H1 (cell line): ENCODE results near the gene TTC34. TPM values are rescaled to one million over a fixed set of nuclear protein-coding genes. Genes with fewer than 3 reads are reported as not detected.

Experiments
- CTCF ChIA-PET: fragments of 300-600 bp; sonication (Branson Sonifier 250); formaldehyde crosslinking; loops from one replicate; lab custom pipeline; 2021; ENCODE audit not compliant: partially characterized antibody; lab: Charles Lee
- POLR2A ChIA-PET: fragments of 300-600 bp; sonication (Branson Sonifier 250); formaldehyde crosslinking; loops from one replicate; lab custom pipeline; 2021; ENCODE audit warnings: inconsistent platforms; ENCODE audit not compliant: partially characterized antibody; lab: Charles Lee
- DNase-seq, 2 experiments: peaks; one replicate each; pipeline versions ENCODE4 v3.0.0 to v3.0.0-alpha.2; 2010 to 2022; ENCODE audit warnings: low spot score in 2 of 2, low read depth in 1 of 2, mixed read lengths in 1 of 2
- FAIRE-seq: peaks from 2 replicates; lab custom pipeline; 2011; peaks lifted over from hg19 to GRCh38; lab: Jason Lieb, UNC
- H2AFZ ChIP-seq: 2 replicates; pipeline ENCODE4 v1.8.1; 2012; ENCODE audit warnings: low read length, inconsistent platforms
- H2AK5ac ChIP-seq: 2 replicates; pipeline ENCODE4 v1.6.1; 2013; ENCODE audit warnings: low read depth, low read length
- H2BK120ac ChIP-seq: replicated peaks from 2 replicates; pipeline ENCODE3; 2013; ENCODE audit warnings: low read depth, low read length, inconsistent platforms
- H2BK12ac ChIP-seq: 2 replicates; pipeline ENCODE4 v1.6.1; 2013; ENCODE audit warnings: low read depth, low read length
- H2BK15ac ChIP-seq: 2 replicates; pipeline ENCODE4 v1.6.1; 2013; ENCODE audit warnings: low read length
- H2BK20ac ChIP-seq: 2 replicates; pipeline ENCODE4 v1.6.1; 2013; ENCODE audit warnings: low read length
- H2BK5ac ChIP-seq: 2 replicates; pipeline ENCODE4 v1.6.1; 2013; ENCODE audit warnings: low read depth, low read length
- H3K14ac ChIP-seq: 2 replicates; pipeline ENCODE4 v1.6.1; 2013; ENCODE audit warnings: inconsistent platforms; ENCODE audit not compliant: insufficient read length
- H3K18ac ChIP-seq: 2 replicates; pipeline ENCODE4 v1.6.1; 2013; ENCODE audit warnings: low read length; ENCODE audit errors: extremely low read depth
- H3K23ac ChIP-seq: 2 replicates; pipeline ENCODE4 v1.6.1; 2013; ENCODE audit warnings: inconsistent platforms; ENCODE audit not compliant: insufficient read length
- H3K23me2 ChIP-seq: 2 replicates; pipeline ENCODE4 v1.6.1; 2013; ENCODE audit warnings: low read depth, low read length
- H3K27ac ChIP-seq: 2 replicates; pipeline ENCODE4 v1.6.1; 2011; ENCODE audit warnings: low read depth, low read length, inconsistent platforms
- H3K27me3 ChIP-seq, 4 experiments: replicated peaks in 1 of 4; 1 replicate in 1 of 4; 2 replicates in 3 of 4; pipeline versions ENCODE4 v1.6.1 to v1.8.1; 2011 to 2013; ENCODE audit warnings: low read length in 3 of 4, mild to moderate bottlenecking in 3 of 4, inconsistent platforms in 2 of 4, mixed read lengths in 2 of 4, moderate library complexity in 1 of 4; ENCODE audit not compliant: control insufficient read depth in 3 of 4, insufficient read depth in 3 of 4; ENCODE audit errors: extremely low read depth in 1 of 4
- H3K36me3 ChIP-seq, 4 experiments: 2 replicates each; pipeline versions ENCODE4 v1.6.1 to v1.8.1; 2011 to 2013; ENCODE audit warnings: mild to moderate bottlenecking in 4 of 4, low read length in 3 of 4, moderate library complexity in 2 of 4, control low read depth in 1 of 4, inconsistent platforms in 1 of 4; ENCODE audit not compliant: insufficient read depth in 4 of 4, control insufficient read depth in 2 of 4
- H3K4ac ChIP-seq: replicated peaks from 2 replicates; pipeline ENCODE3; 2013; ENCODE audit warnings: low read length, low read depth, mixed read lengths, inconsistent platforms; ENCODE audit not compliant: insufficient read length
- H3K4me1 ChIP-seq, 4 experiments: replicated peaks in 1 of 4; 1 replicate in 1 of 4; 2 replicates in 3 of 4; pipeline versions ENCODE4 v1.6.1 to v1.8.1; 2011 to 2013; ENCODE audit warnings: low read length in 3 of 4, inconsistent platforms in 2 of 4, mixed read lengths in 1 of 4; ENCODE audit not compliant: insufficient read depth in 4 of 4, control insufficient read depth in 3 of 4
- H3K4me2 ChIP-seq, 2 experiments: 2 replicates each; pipeline versions ENCODE4 v1.6.1 to v1.8.1; 2011 to 2013; ENCODE audit warnings: low read depth in 2 of 2, low read length in 2 of 2, control low read depth in 1 of 2, inconsistent platforms in 1 of 2, mild to moderate bottlenecking in 1 of 2; ENCODE audit not compliant: insufficient read depth in 1 of 2
- H3K4me3 ChIP-seq, 4 experiments: fragments of 200-600, 300-600 bp in 1 of 4; sonication (generic), shearing (Covaris generic), sonication (Bioruptor Twin) in 1 of 4; 2 replicates each; pipeline versions ENCODE4 v1.5.1 to v1.8.1; 2011 to 2016; ENCODE audit warnings: low read length in 4 of 4, low read depth in 3 of 4, control low read depth in 2 of 4, inconsistent platforms in 2 of 4, mild to moderate bottlenecking in 2 of 4, mixed read lengths in 1 of 4, moderate library complexity in 1 of 4; ENCODE audit not compliant: insufficient read depth in 2 of 4; ENCODE audit errors: extremely low read depth in 1 of 4
- H3K56ac ChIP-seq: replicated peaks from 2 replicates; pipeline ENCODE3; 2013; ENCODE audit warnings: low read depth, mild to moderate bottlenecking, mixed read lengths, low read length, inconsistent platforms; ENCODE audit not compliant: insufficient read length
- H3K79me1 ChIP-seq: 2 replicates; pipeline ENCODE4 v1.6.1; 2013; ENCODE audit warnings: low read depth, low read length, control low read depth
- H3K79me2 ChIP-seq, 2 experiments: 2 replicates each; pipeline versions ENCODE4 v1.6.1 to v1.8.1; 2012 to 2013; ENCODE audit warnings: low read length in 2 of 2, mild to moderate bottlenecking in 2 of 2, inconsistent platforms in 1 of 2; ENCODE audit not compliant: insufficient read depth in 2 of 2, control insufficient read depth in 1 of 2
- H3K9ac ChIP-seq, 4 experiments: replicated peaks in 1 of 4; 1 replicate in 1 of 4; 2 replicates in 3 of 4; pipeline versions ENCODE4 v1.6.1 to v1.8.1; 2011 to 2013; ENCODE audit warnings: low read depth in 3 of 4, low read length in 3 of 4, control low read depth in 2 of 4, mild to moderate bottlenecking in 2 of 4, moderate library complexity in 2 of 4, inconsistent platforms in 1 of 4; ENCODE audit errors: extremely low read depth in 1 of 4
- H3K9me3 ChIP-seq, 2 experiments: 2 replicates each; pipeline versions ENCODE4 v1.6.1 to v1.8.1; 2012 to 2013; ENCODE audit warnings: mild to moderate bottlenecking in 2 of 2, moderate library complexity in 2 of 2, control low read depth in 1 of 2, inconsistent platforms in 1 of 2, low read depth in 1 of 2, low read length in 1 of 2, mixed read lengths in 1 of 2; ENCODE audit not compliant: insufficient read depth in 2 of 2
- H4K20me1 ChIP-seq, 2 experiments: replicated peaks in 1 of 2; 2 replicates each; pipeline versions ENCODE3 to v1.8.1; 2011 to 2013; ENCODE audit warnings: inconsistent platforms in 2 of 2, low read length in 2 of 2, mild to moderate bottlenecking in 1 of 2; ENCODE audit not compliant: insufficient read depth in 2 of 2, control insufficient read depth in 1 of 2
- H4K5ac ChIP-seq: 2 replicates; pipeline ENCODE4 v1.6.1; 2013; ENCODE audit warnings: low read length, low read depth, mixed read lengths, inconsistent platforms; ENCODE audit not compliant: insufficient read length
- H4K8ac ChIP-seq: 2 replicates; pipeline ENCODE4 v1.8.0; 2013; ENCODE audit warnings: mild to moderate bottlenecking, moderate library complexity, low read length, inconsistent platforms; ENCODE audit not compliant: insufficient read depth; ENCODE audit errors: extremely low read depth
- H4K91ac ChIP-seq: replicated peaks from 2 replicates; pipeline ENCODE3; 2013; ENCODE audit warnings: low read length, mixed read lengths, inconsistent platforms; ENCODE audit not compliant: insufficient read length
- ASH2L ChIP-seq: fragments of 200-600, 300-600 bp; sonication (generic); IDR thresholded peaks from one replicate; pipeline ENCODE4 v1.7.1; 2017; ENCODE audit warnings: low read length
- ATF3 ChIP-seq: IDR thresholded peaks from 2 replicates; pipeline ENCODE4 v1.6.1; 2011; ENCODE audit warnings: low read depth, mild to moderate bottlenecking, low read length; ENCODE audit not compliant: insufficient read depth
- CEBPB ChIP-seq: IDR thresholded peaks from 2 replicates; pipeline ENCODE4 v1.6.1; 2012; ENCODE audit warnings: low read depth, low read length
- EGR1 ChIP-seq: IDR thresholded peaks from 2 replicates; pipeline ENCODE4 v1.6.1; 2011; ENCODE audit warnings: low read depth, low read length, borderline replicate concordance
- GABPA ChIP-seq: IDR thresholded peaks from 2 replicates; pipeline ENCODE4 v1.6.1; 2011; ENCODE audit warnings: mild to moderate bottlenecking, low read length, moderate library complexity, borderline replicate concordance; ENCODE audit not compliant: insufficient read depth
- JUND ChIP-seq: IDR thresholded peaks from 2 replicates; pipeline ENCODE4 v1.6.1; 2011; ENCODE audit warnings: mild to moderate bottlenecking, improper control_type of control experiment, low read length
- POU5F1 ChIP-seq: IDR thresholded peaks from 2 replicates; pipeline ENCODE4 v1.6.1; 2011; ENCODE audit warnings: low read depth, mild to moderate bottlenecking, low read length, moderate library complexity
- SAP30 ChIP-seq: fragments of 300-600 bp; sonication (generic); IDR thresholded peaks from 2 replicates; pipeline ENCODE4 v1.7.1; 2012; ENCODE audit warnings: low read length, moderate library complexity, mild to moderate bottlenecking, inconsistent platforms; ENCODE audit not compliant: insufficient read depth, insufficient replicate concordance
- SIN3A ChIP-seq, 2 experiments: IDR thresholded peaks in 1 of 2; conservative IDR thresholded peaks in 1 of 2; 2 replicates each; pipeline ENCODE4 v1.6.1; 2011 to 2012; ENCODE audit warnings: low read length in 2 of 2, improper control_type of control experiment in 1 of 2, low read depth in 1 of 2, mild to moderate bottlenecking in 1 of 2
- SP1 ChIP-seq: IDR thresholded peaks from 2 replicates; pipeline ENCODE4 v1.6.1; 2011; ENCODE audit warnings: low read depth, low read length
- USF2 ChIP-seq: IDR thresholded peaks from 2 replicates; pipeline ENCODE4 v1.6.1; 2011; ENCODE audit warnings: low read length, improper control_type of control experiment
- WGBS, 2 experiments: shearing (Covaris generic) in 1 of 2; methylation state at CpG; one replicate each; pipeline versions ENCODE4 v1.1.6 to v1.1.7; 2013 to 2015; ENCODE audit warnings: low lambda C conversion rate in 2 of 2, mixed read lengths in 2 of 2, inconsistent platforms in 1 of 2, low coverage in 1 of 2, missing lambda C conversion rate in 1 of 2; ENCODE audit not compliant: insufficient replicate concordance in 2 of 2, insufficient coverage in 1 of 2, insufficient read length in 1 of 2; ENCODE audit errors: extremely low coverage in 1 of 2, missing lambda C conversion rate in 1 of 2; 5-methylcytosine and 5-hydroxymethylcytosine counted together
- polyA plus RNA-seq, 7 experiments: library from polyadenylated mRNA; depleted of rRNA in 3 of 7; stranded (reverse) in 5 of 7; unstranded in 2 of 7; fragments of >200 nt in 5 of 7; fragments of 200-250 nt in 2 of 7; gene quantifications; 1 replicate in 5 of 7; 2 replicates in 1 of 7; 4 replicates in 1 of 7; pipeline versions ENCODE4 v1.2.1 to v1.2.3, GENCODE V29; 2011 to 2013; ENCODE audit warnings: missing spikeins in 2 of 7, mixed read lengths in 2 of 7
- total RNA-seq: library from RNA; stranded (reverse); fragmentation: NEBNext Ultra II Directional; extraction: Animal tissue kit (Norgen Biotek cat#: 25700); gene quantifications from 2 replicates; pipeline ENCODE4 v1.2.1, GENCODE V29; 2021

Gene TTC34
- total and polyA plus RNA-seq, 2 of the 8 experiments (the other 6 are each of a cell fraction or from before 2014, with no cell fraction given), result 0.23 to 0.50 TPM

GRCh38 chr1:2825487-2826189, 24.1 kb upstream of the TTC34 start:
- WGBS, 2 experiments, result 80% methylated on average over 17 of the region's 18 CpGs; no CpG with 5 or more reads in 1 of the 2 experiments
- POLR2A ChIA-PET, result no interaction called here
- CTCF ChIA-PET, result no interaction called here

More at GRCh38 chr1:2825487-2826189, 24.1 kb upstream of the TTC34 start:
- H3K79me2 ChIP-seq, result no peaks in the 10 kb centered on the region
- H2BK12ac ChIP-seq, result no peak overlapping the region
- H2BK15ac ChIP-seq, result no peak overlapping the region
- FAIRE-seq, result no peak
- no peak overlapping the region for H2BK5ac ChIP-seq
- H4K20me1 ChIP-seq, result no peaks in the 10 kb centered on the region
- no peaks in the 10 kb centered on the region for H3K27me3 ChIP-seq
- H3K23me2 ChIP-seq, result no peaks in the 10 kb centered on the region
- no peak overlapping the region for H2BK120ac ChIP-seq
- TF ChIP-seq CEBPB (no peak), EGR1 (no peak), POU5F1 (no peak), ATF3 (no peak), JUND (no peak), SIN3A (conservative IDR thresholded peaks at IDR 0.05 in 1 of 2, IDR thresholded peaks at IDR 0.05 in 1 of 2; ENCODE audit: low read depth in 1 of 2, low read length in 2 of 2) (no peak), SAP30 (no peak), GABPA (no peak), ASH2L (no peak), SP1 (no peak), USF2 (no peak)
- H3K4me2 ChIP-seq, result no peak overlapping the region
- no peak overlapping the region for H3K23ac ChIP-seq
- H3K79me1 ChIP-seq, result no peaks in the 10 kb centered on the region
- H3K4me3 ChIP-seq, result no peak overlapping the region
- H3K56ac ChIP-seq, result no peak overlapping the region
- H4K91ac ChIP-seq, result no peak overlapping the region
- no peak overlapping the region for H2AFZ ChIP-seq
- DNase-seq, result no peak
- no peak overlapping the region for H3K9ac ChIP-seq
- no peaks in the 10 kb centered on the region for H3K36me3 ChIP-seq
- no peak overlapping the region for H4K8ac ChIP-seq
- H4K5ac ChIP-seq, result no peak overlapping the region
- no peak overlapping the region for H3K4ac ChIP-seq
- H3K4me1 ChIP-seq, result no peaks in the 10 kb centered on the region
- no peak overlapping the region for H3K18ac ChIP-seq
- H2AK5ac ChIP-seq, result no peak overlapping the region
- H3K9me3 ChIP-seq, result peaks cover 79 to 96% of the 10 kb centered on the region in 2 experiments
- H2BK20ac ChIP-seq, result no peak overlapping the region
- H3K14ac ChIP-seq, result no peak overlapping the region
- H3K27ac ChIP-seq, result no peak overlapping the region
